GM19324 (cell line): ENCODE measurements around the gene PRKAB1.

ENCODE experiments used
- ATAC-seq: cut with Tn5 transposase; IDR thresholded peaks from one replicate; pipeline ENCODE4 v1.9.1; 2021; ENCODE audit warnings: mild to moderate bottlenecking, moderate library complexity; ENCODE audit not compliant: unreplicated experiment, low FRiP score

PRKAB1 gene

GRCh38 chr12:119660076-119660475 lies 7.9 kb upstream of the PRKAB1 start:
- no peak for ATAC-seq

DNA sequence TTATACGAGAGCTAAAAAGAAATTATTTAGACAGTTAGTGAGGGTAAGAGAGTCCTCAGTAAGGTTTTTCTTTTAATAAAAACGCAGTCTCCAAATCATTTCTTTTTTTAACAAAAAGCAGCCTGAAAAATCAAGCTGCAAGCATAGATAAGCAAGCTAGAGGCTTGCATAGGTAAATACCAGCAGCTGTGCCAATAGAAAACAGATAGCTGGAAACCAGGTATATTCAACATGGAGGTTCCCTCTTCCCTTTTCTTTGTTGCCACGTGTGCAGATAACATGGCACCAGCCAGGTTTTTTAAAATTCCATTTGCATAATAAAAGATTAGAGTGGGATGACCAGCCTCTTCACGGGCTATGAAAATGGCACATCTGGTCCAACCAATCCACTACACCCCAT lies 6.1 kb upstream of the PRKAB1 start:
- ATAC-seq, result no peak

DNA sequence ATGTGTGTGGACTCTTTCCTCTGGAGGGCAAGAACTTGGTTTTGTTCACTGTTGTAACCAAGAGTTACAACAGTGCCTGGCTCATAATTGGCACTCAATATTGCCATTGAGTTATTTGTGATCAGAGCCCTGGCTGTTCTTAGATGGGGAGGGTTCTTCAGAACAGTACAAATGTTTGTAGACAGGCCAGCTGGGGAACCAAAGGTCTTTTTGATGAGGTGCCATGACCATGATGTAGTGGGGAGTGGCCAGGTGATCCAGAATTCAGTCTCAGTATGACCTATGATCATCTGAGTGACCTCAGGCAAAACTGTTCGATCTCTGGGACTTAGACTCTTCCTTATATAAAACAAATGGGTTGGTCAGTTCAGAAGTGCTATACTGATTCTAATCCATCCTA lies 3.3 kb upstream of the PRKAB1 start:
- ATAC-seq, result no peak

DNA sequence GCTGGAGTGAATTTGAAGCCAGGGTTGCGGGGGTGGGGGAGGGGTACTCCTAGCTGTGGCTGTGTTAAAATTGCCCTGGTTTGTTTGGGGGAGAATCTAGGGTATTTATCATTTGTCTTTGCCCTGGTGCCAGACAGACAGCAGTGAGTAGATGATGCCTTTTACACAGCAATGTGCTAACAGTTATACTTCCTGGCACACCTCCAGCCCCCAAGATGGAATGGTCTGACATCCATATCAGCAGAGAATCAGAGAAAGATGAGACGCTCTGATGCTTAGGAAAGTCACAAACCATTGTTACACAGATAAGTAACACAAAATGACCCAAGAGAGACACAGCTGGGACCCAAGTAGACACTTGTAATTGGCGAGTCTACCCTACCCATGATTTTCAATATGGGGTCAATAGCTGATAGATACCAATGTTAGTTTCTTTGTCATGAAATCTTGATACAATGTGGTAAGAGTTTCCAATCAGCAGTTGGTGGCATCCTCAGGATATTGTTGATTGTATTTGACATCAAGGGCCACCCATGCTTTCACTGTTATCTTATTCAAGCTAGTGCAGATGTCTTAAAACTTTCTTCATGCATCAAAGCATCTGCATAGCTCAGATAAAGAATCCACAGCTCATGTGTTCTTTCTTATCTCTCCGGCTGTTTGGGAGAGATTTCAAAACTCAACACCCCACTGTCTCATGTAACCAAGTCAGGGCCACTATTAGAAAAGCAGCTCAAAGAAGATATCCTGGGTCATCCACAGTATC lies 2.6 kb upstream of the PRKAB1 start:
- ATAC-seq, result no peak

GRCh38 chr12:119666226-119666795 lies 1.6 kb upstream of the PRKAB1 start:
- ATAC-seq, result no peak

- no peak for ATAC-seq
These were observed 895 bp upstream of the PRKAB1 start for GRCh38 chr12:119666900-119667576.

DNA sequence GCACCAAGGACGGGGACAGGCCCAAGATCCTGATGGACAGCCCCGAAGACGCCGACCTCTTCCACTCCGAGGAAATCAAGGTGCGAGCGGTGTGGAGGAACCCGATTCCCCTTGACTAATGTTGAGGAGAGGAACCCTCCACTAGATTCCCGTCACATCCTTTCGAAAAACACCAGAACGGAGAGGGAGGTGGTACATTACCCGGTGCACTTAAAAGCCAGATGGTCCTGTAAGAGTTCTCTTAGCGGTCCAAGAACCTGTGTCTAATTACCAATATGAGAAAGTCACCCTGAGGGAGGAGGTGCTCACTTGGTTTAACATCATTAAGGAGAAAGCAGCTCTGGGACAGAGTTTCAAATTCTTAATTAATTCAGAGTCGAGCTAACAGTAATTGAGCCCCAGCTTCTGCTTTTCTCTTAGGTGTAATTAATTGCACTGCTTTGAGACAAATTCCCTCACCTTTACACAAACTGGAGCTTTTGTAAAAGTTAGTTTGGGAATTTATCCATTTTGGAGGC lies 450 bp downstream of the PRKAB1 start:
- ATAC-seq, result no peak

DNA sequence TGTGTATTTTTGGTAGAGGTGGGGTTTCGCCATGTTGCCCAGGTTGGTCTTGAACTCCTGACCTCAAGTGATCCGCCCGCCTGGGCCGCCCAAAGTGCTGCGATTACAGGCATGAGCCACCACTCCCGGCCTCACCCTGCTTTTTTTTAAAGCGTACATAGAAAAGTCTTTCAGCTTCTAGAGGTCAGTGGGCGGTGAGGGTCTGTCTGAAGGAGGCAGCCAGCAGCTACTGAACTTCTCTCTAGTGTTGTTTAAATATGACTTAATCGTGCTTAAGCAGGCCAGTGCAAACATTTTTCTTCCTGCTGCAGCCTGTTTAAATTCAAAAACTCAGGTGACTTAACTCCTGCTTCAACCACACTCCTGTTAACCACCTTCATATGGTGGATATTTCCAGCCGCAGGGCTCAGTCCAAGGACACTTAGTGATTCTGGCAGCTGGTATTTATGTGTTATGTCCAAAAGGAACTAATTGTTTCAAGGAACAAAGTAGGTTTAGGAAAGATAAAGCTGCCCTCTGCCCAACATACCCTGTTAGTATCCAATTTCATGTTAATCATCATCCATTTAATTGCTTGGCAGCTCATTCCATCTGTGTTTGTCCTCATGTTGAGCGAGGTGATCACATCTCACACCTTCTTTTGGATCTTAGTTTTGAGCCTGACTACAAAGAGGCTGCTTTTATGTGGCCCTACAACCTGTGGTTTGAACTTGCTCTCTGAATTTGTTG lies 2.0 kb downstream of the PRKAB1 start:
- no peak for ATAC-seq

- ATAC-seq, result no peak
These were observed 3.1 kb downstream of the PRKAB1 start for GRCh38 chr12:119671070-119671469.

- no peak for ATAC-seq
These were observed 4.3 kb downstream of the PRKAB1 start for GRCh38 chr12:119672194-119672593.

- ATAC-seq, result no peak
These were observed 5.7 kb downstream of the PRKAB1 start for GRCh38 chr12:119673634-119674033.

DNA sequence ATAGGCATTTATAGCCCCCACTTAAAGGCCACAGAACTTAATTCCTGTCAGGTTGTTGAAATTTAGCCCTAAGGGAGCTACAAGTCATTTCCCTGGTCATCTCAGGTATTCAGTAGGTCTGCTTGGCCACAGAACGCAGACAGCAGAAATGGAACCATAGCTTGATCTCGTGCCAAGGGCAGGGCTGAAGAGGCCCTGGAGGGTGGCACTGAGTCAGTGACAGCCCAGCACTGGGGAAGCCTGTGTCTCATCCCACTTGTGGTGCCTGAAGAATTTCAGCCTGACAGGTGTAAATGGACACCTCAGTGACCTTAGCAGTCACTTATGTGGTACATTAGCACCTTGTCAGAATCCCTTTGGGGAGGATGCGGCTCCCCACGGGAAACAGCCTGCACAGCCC lies 6.6 kb downstream of the PRKAB1 start:
- no peak for ATAC-seq

DNA sequence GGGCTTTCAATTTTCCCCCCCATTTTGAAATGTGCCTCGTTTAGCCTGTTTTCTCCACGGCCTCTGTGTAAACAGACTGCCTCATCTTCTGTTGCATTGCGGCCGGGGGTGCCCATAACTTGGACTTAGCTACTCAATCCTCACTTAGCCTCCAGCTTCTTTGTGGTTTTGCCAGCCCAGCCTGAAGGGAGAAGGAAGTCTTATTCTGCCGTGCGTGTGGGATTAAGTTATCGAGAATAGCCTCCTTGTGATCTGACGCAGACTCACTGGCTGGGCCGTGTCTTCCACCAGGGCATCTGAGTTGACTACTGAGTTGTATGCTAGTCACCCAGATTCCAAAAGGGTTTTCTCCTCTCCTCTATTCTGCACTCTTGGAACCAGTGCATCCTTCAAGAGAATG lies 8.1 kb downstream of the PRKAB1 start:
- no peak for ATAC-seq

DNA sequence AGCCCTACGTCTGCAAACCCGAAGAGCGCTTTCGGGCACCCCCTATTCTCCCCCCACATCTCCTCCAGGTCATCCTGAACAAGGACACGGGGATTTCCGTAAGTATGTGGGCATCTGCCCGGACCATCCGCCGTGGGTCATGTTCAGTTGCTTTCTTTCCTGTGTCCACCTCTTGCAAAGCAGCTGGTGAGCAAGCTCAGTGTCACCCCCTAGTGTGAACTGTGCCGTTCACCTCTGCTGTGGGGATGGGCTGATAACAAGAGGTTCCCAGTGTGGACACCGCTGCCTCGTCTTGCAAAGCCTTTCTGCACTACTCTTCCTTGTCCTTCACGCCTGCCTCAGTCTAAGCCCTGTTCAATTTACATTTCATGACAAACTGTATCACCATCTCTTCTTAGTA lies 8.6 kb downstream of the PRKAB1 start:
- no peak for ATAC-seq

GRCh38 chr12:119678459-119678858 lies 10.5 kb downstream of the PRKAB1 start:
- ATAC-seq, result no peak

- no peak for ATAC-seq
These were observed 11.1 kb downstream of the PRKAB1 start for GRCh38 chr12:119679081-119679480.

- no peak for ATAC-seq
These were observed 11.6 kb downstream of the PRKAB1 start for GRCh38 chr12:119679490-119679889.

- no peak for ATAC-seq
These were observed 13.2 kb downstream of the PRKAB1 start for GRCh38 chr12:119681111-119681510.

GRCh38 chr12:119681728-119682638 lies 14.1 kb downstream of the PRKAB1 start:
- no peak for ATAC-seq
